Measurements from ENCODE around the gene C2orf80.
"Not testable (repeated sequence)": the region's sequence is repeated elsewhere in the genome, so short reads cannot be mapped to it uniquely, and the experiment has no call there.

C2orf80 gene

GRCh38 chr2:208142925-208143799, 46.7 kb downstream of the C2orf80 start:
- TF ChIP-seq CTCF (IDR thresholded peaks at IDR 0.05; ENCODE audit: extremely low read depth, missing control alignments), result no peak
- no peak for DNase-seq (ENCODE audit: low spot score)

GRCh38 chr2:208142240-208142924, 47.4 kb downstream of the C2orf80 start:
- TF ChIP-seq CTCF (IDR thresholded peaks at IDR 0.05; ENCODE audit: extremely low read depth, missing control alignments), result no peak
- no peak for DNase-seq (ENCODE audit: low spot score)

- no peak for TF ChIP-seq CTCF (IDR thresholded peaks at IDR 0.05; ENCODE audit: extremely low read depth, missing control alignments)
- no peak for DNase-seq (ENCODE audit: low spot score)
Observed at GRCh38 chr2:208139447-208139846, 50.4 kb downstream of the C2orf80 start.

- not testable (repeated sequence) for DNase-seq (ENCODE audit: low spot score)
Observed at GRCh38 chr2:208138334-208138733, 51.5 kb downstream of the C2orf80 start.

GRCh38 chr2:208136716-208137094, 53.1 kb downstream of the C2orf80 start:
- TF ChIP-seq CTCF (IDR thresholded peaks at IDR 0.05; ENCODE audit: extremely low read depth, missing control alignments), result no peak
- no peak for DNase-seq (ENCODE audit: low spot score)

GRCh38 chr2:208135794-208136715, 53.8 kb downstream of the C2orf80 start:
- TF ChIP-seq CTCF (IDR thresholded peaks at IDR 0.05; ENCODE audit: extremely low read depth, missing control alignments), result no peak
- no peak for DNase-seq (ENCODE audit: low spot score)

GRCh38 chr2:208134928-208135586, 54.8 kb downstream of the C2orf80 start:
- no peak for TF ChIP-seq CTCF (IDR thresholded peaks at IDR 0.05; ENCODE audit: extremely low read depth, missing control alignments)
- DNase-seq (ENCODE audit: low spot score), result no peak
